Astrocyte of the hippocampus (primary cell): ENCODE data around the gene TGFBR1.
A peak's percentile ranks its signal among the peaks of the same experiment; 100 is the strongest.

Experiments used
- DNase-seq: peaks from one replicate; pipeline ENCODE4 v3.0.0; 2011; ENCODE audit warnings: low read depth, low spot score

The TGFBR1 gene

DNA sequence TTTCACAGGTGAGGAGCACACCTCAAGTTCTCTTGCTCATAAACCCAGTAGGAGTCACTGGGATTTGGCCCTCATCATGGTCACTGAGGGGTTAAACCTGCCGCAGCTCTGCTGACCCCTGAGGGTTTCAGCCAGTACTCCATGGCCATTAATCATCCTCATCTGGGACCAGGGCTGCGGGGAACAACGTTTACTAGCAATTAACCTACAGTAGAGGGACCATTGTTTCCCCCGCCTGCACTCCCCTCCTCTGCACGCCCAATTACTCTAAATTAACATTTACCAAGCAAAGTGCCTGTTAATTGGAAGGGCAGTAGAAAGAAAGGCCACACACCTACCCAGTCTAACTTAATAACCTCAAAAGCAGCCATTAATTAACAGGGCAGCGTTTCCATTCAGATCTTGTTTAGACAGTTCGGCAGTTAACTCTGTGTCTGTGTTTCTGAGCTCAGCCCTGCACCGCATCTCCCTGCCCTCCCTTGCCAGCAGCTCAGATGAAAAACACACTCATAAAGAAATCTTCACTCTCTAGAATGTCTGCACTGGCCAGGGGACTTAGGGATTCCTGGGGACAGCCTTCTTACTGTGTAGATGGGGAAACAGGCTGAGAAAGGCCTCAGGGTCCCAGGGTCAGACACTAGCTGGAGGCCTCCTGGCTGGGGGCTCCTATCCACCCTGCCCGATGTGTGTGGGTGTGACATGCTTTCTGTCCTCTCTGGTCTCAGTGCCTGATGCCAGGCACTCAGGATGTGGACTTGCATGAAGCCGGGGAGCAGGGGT lies 65.3 kb downstream of the TGFBR1 start:
- DNase-seq = peak; percentile 50

DNA sequence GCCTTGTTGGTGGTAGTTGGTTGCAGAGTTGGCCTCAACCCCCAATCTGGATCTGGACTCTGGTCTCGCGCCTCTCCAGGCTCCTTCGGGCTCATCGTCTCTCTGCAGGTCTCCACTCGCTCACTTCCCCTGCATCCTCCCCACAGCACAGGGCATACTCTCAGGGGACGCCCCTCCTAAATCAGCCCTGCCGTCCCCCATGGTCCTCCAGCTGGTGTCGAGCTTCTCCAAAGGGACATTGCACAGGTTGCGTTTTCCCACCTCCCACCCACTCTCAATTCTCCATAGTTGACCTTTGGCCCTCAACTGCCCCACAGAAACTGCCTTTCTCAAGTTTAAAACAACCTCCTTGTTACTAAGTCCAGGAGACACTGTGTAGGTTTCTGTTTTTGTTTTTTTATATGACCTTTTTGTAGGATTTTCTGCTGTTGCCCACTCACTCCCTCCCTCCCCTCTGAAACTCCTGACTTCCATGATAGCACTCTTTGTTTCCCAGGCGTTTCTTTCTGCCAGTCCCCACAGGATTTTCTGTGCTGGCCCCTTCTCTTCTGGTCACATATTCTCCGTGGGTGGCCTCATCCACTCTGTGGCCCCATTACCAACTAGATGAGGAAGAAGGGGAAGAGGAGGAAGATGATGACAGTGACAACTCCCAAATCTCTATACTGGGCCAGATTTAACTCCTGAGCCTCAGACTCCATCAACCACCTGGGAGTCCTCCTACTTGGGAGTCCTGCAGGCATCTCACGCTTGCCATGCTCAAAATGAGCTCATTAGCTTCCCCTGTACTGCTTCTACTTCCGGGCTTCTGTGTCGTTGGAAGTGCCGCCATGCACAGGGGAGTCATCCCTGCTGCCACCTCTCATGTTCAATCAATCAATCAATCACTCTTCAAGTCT lies 66.6 kb downstream of the TGFBR1 start:
- DNase-seq = no peak

DNA sequence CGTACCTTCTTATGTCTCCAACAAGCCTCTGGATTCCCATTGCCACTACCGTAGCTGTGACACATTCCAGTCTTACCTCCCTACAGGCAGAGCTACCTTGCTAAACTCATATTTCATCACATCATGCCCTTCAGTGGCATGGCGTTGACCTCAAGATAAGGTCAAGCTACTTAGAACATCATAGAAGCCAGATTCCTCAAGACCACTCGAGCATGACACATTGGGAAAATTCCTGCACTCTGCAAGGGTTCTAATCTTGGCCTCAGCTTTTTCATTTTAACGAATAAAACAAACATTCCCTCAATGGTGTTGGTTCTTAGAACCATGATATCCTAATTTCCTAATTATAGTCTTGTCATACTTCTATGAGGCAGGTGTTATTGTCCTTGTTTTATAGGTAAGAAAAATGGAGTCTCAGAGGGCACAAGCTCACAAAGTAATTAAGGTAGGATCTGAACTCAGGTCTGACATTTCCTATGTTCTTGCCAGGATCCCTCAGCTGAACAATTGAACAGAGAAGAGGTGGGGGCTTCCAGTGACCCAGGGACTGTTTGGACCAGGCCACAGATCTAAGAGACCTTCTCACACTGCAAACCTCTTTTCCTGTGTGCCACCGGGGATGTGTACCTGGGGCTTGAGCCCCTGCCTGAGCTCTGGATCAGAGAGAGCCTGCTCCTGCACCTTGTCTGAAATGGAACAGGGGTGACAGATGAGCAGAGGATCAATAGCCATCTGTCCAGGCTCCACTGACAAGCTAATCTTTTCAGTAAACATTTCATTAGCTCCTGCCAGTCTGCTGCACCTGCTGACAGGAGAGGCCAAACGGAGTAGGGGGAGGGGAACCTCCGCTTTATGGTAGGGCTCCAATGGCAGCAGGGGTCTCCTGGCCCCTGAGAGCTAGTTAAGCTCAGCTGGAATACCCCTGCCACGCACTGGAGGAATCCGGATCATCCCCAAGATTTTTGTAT lies 67.5 kb downstream of the TGFBR1 start:
- peak; percentile 27 for DNase-seq

DNA sequence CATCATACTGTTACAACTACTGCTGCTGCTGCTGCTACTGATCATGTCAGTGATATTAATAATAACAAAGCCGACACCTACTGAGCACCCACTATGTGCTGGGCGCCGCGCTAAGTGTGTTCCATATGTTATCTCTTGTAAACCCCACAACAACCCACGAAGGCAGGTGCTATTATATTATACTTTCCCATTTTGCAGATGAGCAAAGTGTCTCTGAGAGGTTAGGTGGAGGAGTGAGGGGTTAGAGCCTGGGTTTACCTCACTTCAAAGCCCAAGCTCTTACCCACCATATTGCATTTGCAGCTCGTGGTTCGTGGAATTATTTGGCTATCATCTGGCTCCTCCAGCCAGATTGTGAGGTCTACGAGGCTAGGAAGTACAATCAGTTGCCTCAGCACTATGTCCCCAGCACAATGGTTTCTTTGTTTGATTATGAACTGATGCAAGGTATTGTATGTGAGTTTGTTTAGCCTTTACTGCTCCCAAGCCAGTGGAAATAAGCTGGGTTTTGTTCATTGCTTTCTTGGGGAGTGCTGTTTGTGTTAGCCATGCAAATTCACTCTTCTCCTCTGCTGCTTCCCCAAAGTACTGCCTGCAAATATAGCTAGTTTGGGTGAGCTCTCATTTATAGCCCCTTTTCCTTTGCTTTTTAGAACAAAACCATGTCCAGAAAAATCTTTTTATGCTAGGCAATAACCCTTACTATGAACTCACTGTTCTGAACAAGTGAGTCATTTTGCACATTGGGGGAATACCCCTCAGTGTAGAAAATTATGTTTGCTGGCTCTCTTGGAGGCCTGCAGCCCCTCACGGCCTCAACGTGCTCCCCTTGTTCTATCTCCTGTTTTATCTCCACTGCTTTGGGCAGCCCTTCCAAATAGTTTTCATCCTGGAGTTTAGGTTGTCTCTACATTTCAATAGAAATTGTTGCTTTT lies 68.9 kb downstream of the TGFBR1 start:
- DNase-seq = no peak

DNA sequence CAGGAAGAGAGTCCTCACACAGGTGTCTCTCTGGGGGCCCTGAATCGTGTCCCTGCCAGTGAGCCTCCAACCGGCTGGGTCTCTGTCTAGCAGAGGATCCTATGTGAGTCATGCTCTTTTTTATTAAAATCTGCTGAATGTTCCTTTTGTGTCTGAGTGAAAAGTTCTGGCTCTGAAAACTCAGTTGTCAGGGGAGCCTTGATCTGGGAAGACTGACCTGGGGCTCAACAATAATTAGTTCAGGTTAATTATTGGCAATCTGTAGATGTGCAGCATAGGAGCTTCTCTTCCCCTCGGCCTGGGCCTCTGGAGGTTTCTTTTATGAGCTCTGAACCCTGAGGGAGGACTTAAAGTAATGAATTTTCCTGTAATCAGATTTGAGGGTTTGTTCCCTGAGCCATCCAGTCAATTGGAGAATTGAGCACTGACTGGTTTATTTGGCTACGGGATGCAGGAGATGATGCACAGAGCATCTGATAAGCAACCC lies 71.7 kb downstream of the TGFBR1 start:
- no peak for DNase-seq

DNA sequence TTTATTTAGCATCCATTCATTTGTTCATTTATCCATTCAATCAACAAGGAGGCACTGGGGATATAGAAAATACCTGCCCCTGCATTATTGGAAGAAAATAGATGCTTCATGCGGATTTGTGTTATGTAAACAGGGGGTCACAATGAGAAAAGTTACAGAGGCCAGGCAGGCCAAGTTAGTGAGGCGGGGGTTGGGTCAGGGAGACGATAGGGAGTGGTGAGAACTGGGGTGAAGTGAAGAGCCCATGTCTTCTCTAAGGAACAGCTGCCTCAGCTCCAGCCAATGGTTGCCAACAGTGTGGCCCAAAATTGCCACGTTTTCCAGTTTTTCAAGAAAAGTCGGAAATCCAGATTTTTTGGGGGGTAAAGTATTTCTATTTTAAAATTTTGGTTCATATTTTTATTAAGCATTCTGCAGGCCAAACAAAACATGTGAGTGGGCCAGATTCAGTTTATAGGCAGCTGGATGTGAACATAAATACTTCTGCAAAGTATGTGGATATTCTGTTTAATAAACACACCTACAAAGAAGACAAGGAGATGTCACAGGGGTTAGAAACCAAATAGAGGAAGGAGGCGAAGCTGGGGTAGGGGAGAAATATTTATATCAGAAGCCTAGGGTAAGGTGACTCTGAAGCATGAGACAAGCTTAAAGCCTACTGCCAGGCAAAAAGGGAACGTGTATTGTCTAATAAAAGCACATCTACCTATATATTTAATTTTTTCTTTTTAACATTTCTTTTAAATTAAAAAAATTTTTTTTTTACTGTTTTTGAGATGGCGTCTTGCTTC lies 72.9 kb downstream of the TGFBR1 start:
- no peak for DNase-seq

DNA sequence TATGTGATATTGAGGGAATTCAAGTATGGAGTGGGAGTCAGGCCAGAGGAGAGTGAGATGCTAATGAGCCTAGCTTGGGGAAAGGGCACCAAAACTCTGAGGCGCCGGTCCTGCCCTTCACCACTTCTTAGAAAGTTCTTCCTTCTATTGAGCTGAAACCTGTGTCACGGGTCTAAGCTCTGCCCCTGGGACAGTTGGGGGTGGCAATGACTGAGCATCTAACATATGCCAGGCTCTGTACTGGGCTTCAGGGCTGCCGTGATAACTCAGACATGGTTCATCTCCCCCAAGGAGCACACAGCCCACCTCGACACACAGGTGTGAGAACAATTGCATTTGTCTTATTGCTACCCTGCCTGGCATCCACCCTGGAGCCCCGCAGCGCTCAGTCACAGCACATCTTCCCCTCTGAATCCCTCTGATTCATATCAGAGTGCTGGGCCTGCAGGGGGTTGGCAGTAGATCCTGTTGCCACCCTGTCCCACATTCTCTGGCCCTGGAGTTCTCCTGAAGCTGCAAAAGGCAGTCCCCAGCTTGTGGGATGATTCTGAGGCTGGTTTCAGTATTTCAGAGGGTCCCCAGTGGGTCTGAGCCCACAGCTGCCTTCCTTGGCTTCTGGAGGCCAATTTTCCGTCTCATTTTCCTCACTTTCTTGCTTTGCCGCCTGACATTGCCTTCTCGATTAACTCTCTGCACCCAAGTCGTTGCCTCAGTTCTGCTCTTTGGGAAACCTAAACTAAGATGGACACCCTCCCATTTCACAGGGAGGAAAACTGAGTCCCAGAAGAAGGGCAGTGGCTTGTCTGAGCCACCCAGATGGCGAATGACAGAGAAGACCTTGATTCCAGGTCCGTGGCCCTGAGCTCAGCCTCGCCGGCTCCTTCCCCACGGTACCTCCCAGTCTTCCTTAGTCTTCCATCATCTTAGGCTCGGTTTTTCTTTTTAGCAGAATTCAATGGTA lies 74.3 kb downstream of the TGFBR1 start:
- DNase-seq = no peak

DNA sequence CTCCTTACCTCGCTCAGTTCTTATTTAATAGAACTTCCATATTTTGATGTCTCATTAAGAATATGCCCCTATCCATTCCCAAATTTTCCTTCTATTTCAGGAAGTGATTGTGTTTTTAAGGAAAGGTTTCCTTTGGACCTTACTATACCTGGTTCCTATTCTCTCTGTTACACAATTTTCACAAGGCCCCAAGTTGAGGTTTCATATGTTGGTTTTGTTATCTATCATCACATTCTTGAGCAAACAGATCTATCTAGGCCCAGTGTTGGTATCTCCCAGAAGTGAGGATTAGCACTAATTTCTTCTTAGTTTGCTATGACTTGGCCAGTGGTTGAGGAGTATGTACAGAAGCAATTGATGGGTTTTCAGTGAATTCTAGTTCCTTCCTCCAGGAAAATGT lies 75.3 kb downstream of the TGFBR1 start:
- DNase-seq = no peak

DNA sequence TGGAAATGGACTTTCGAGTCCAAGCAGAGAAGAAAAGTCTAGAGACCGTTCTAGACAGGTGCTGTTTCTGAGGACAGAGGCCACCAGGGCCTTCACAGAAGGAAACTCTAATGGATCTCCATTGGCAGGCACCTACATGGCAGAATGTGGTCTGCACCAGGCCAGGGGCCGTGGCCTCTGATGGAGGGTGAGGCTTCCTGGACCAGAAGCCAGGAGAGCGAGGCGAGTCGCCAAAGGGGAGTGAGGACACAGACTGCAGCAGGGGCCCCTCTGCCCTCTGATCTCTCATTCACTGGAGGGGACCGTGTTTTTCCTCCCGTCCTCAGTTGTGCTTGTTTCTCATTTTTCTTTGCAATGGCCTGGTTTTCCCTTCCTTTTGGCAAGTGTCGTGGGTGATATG lies 75.7 kb downstream of the TGFBR1 start:
- no peak for DNase-seq

DNA sequence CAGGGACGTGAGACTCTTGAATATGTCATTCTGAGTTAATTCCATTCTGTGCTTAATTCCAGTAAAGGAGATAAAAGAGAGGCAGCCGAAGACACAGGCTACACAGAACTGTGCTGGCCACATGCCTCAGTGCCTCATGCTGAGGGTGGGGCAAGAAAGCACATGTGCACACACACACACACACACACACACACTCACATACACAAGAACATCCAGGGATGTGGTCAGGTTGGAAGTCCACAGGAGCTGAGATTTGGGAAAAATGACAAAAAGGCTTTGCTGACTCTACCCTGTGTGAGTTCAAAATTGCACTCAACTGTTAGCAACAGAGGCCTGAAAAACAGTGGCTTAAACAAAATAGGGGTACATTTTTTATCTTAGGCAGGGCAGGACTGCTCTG lies 76.3 kb downstream of the TGFBR1 start:
- DNase-seq = no peak

DNA sequence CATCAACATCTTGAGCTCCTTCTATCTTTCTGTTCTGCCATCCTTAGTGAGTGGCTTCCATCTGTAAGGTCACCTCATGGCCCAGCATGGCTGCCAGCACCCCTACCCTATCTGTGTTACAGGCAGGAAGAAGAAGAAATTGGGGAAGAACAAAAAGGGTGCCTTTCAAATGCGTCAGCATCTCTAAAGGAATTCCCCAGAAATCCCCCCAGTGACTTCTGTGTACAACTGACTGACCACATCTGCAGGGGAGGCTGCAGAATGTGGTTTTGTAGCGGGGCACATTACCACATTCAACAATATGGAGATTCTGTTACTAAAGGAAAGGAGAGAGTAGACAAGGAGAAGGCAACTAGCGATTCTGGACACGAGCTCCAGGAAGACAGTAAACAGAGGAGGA lies 76.7 kb downstream of the TGFBR1 start:
- DNase-seq = peak; percentile 83

DNA sequence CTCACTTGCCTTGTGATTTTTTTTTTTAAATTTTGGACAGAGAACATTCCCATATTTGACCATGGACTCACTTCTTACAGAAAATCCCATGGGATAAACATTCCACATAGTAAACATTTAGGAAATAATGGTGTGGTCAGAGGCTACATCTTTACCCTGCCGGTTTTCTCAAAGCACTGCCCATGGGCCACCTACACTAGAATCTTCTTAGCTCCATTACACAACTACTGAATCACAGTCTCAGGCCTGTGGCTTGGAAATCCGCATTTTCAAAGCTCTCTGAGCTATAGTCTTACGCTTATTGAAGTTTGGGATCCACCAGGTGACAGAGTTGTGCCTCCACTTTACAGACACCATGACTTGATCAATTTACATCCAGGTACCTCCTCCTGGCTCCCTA lies 77.4 kb downstream of the TGFBR1 start:
- DNase-seq = no peak

DNA sequence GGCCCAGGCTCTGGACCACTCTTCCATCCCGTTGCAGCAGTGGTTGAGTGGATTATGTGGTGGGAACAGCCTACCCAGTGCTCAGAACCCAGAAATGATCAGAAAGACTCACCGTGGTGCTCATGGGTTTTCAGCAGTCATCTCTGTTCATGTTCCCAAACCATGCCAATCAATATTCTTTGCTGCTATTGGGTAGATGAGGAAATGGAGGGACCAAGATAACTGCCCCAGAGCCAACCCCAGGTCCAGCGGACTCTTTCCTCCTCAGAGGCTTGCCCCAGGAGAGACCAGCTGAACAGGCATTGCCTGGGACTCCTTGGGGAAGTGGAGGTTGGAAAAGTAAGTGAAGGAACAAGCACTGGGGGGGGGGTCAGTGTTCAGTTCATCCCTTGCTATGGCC lies 78.7 kb downstream of the TGFBR1 start:
- DNase-seq = no peak

DNA sequence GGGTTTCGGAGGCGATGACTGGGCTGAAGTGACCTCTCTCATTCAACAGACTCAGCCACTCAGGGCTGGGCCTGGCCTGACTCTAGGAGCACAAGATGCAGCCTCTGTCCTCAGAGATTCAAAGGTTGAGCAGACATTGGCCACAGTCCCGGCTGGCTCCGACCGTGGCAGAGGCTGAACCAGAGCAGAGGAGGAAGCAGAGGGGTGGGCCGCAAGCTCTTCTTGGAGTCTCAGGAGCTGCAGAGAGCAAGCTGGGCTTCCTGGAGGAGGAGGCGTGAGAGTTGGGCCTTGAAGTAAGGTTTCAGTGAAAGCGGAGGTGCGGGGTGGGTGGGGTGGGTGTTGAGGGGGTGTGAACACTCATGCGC lies 79.2 kb downstream of the TGFBR1 start:
- no peak for DNase-seq

DNA sequence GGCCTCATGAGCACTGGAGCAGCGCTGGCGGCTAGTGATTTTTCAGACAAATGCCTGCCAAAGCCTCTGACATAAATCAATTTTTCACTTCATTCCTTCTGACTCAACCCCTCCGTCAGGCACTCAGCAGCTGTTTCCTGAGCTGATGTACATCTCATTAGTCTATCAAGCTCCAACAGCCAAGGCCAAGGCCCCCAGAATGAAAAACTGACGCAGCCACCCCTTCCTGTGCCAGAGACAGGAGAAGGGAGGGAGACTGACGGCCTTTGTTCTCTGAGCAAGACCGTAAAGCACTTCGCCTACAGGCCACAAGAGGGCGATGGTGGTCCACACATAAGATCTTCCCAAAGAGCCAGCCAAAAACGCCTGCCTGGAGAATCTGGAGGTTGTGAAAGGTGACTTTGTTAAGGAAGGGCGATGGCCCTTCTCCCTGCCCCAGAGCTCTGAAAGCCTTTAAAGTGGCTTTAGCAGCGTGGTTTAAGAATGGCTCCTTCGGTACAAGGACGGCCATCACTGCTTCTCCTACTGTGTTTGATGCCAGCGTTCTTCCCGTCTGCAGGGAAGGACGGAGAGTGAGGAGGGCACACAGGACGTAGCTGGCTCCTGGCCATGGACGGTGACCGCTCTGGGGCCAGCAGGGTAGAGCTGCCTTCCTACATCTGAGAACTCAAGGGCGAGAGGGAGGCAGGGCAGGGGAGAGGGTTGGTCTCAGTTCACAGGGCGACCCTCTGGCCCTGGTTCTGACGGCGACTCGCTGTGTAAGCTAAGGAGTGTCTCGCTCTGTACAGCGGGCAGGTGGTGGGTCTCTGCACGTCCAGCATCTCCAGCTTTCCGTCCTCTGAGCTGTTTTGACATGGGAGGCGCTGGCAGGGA lies 79.8 kb downstream of the TGFBR1 start:
- peak; percentile 95 for DNase-seq

DNA sequence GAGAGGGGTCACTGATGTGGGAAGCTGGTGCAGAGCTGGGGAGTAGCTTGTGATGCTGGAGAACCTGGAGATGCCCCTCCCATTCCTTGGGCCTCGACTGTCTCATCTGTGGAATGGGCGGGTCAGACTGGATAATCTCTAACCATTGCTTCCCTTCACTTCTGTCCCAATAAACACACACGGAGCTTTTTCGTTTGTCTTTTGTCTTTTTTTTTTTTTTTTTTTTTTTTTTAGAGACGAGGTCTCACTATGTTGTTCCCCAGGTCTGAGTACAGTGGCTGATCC lies 80.4 kb downstream of the TGFBR1 start:
- DNase-seq = no peak

DNA sequence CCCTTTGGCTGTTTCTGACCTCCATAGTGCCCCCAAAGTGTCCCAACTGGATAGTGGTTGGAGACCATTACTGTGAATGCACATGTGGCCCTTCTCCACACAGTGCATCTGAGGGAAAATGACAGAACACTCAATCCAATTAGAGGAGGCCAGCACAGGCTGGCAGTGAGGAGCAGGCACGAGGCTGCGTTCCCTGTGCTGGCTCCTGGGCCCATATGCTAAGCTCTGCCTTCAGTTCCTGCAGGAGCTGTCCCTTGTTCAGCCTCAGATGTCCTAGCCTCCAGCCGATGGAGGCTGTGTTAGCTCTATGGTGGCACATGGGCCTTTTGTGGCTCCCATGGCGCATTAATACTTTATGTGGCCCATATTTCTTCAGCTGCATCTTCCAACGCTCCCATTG lies 81.0 kb downstream of the TGFBR1 start:
- DNase-seq = no peak

DNA sequence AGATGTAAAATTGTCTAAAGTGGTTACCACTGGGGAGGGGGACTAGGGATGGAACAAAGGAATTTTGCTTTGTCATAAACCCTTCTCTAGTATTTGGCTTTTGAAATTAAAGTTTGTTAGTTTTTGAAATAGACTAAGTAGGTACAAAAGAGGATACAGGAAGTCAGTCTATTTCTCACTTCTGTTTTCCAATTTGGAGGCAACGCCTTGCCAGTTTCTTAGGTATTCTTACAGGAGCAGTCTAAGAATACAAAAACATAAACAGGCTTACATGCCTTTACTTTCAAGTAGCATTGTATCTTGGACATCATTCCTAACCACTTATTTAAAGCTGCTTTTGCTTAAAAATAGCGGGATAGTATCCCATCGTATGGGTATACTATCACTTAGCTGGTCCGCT lies 82.4 kb downstream of the TGFBR1 start:
- DNase-seq = no peak
